Peyer's patch (tissue), 4 donors: Measurements from ENCODE around the gene BRD9. TPM values are rescaled to one million over a fixed set of nuclear protein-coding genes. Genes with fewer than 3 reads are reported as not detected.
A peak's percentile ranks its signal among the peaks of the same experiment; 100 is the strongest.

Experiments used
- DNase-seq, 3 donors: peaks; one replicate each; pipeline ENCODE4 v3.0.0-alpha.2; 2017 to 2019
- H3K27ac ChIP-seq, 4 donors: fragments of 200-600 bp; sonication (generic); one replicate each; pipeline ENCODE4 v1.5.1; 2016 to 2019
- H3K27me3 ChIP-seq, 2 donors: fragments of 200-600 bp; sonication (generic); one replicate each; pipeline ENCODE4 v1.5.1; 2019
- H3K36me3 ChIP-seq, 3 donors: fragments of 200-600 bp; sonication (generic); one replicate each; pipeline ENCODE4 v1.5.1; 2016 to 2019
- H3K4me1 ChIP-seq, 4 donors: fragments of 200-600 bp; sonication (generic); one replicate each; pipeline ENCODE4 v1.5.1; 2016 to 2019
- H3K4me3 ChIP-seq, 4 donors: fragments of 200-600 bp; sonication (generic); 1 replicate in 3 of 4; 2 replicates in 1 of 4; pipeline ENCODE4 v1.5.1; 2016 to 2019; ENCODE audit warnings: mild to moderate bottlenecking in 1 of 4
- H3K9me3 ChIP-seq, 4 donors: fragments of 200-600 bp; sonication (generic); one replicate each; pipeline ENCODE4 v1.5.1; 2016 to 2019; ENCODE audit warnings: mild to moderate bottlenecking in 1 of 4
- POLR2A ChIP-seq, 2 donors: fragments of 450-650 bp; IDR thresholded peaks; one replicate each; pipeline ENCODE4 v1.5.1; 2017; ENCODE audit warnings: antibody characterized with exemption in 2 of 2, mild to moderate bottlenecking in 2 of 2, moderate library complexity in 2 of 2
- total RNA-seq, 4 donors: library from RNA; depleted of rRNA; stranded (reverse); fragments of >200 nt; gene quantifications; one replicate each; pipeline ENCODE4 v1.1.0, GENCODE V29; 2016
- TF ChIP-seq, protein P1 (sequence below), 6 experiments: fragments of 450-650 bp in 4 of 6; fragments of 200-600 bp in 2 of 6; sonication (generic) in 1 of 6; IDR thresholded peaks; one replicate each; pipeline ENCODE4 v1.5.1; 2017 to 2019; ENCODE audit warnings: antibody characterized with exemption in 6 of 6, mild to moderate bottlenecking in 3 of 6, moderate library complexity in 1 of 6

The BRD9 gene
- total RNA-seq, 4 donors from 2014 or later: 36.4 to 90.8 (median 65.4) TPM

DNA sequence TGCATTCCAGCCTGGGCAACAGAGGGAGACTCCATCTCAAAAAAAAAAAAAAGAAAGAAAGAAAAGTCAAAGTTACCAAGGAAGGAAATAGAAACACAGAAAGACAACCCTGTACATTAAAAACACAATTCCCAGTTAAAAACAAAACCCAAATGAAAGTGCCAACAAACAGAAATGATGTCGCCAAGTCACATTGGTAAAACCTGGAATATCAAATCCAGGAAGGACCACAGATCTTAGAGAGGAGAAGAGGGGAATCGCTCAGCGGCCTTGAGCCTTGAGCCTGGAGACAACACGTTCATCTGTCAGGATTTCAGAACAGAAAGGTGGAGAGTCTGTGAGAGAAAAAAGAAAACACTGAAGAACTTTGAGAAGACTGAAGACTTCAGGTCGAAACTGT, 40.6 kb downstream of the BRD9 start:
- Histone ChIP-seq H3K4me3 (no peak overlapping the region), H3K27me3 (no peaks in the 10 kb centered on the region), H3K36me3 (no peaks in the 10 kb centered on the region), H3K4me1 (no peaks in the 10 kb centered on the region), H3K9me3 (no peaks in the 10 kb centered on the region), H3K27ac (no peak overlapping the region)
- TF ChIP-seq POLR2A (IDR thresholded peaks at IDR 0.05): no peak
- TF ChIP-seq, protein P1, sequence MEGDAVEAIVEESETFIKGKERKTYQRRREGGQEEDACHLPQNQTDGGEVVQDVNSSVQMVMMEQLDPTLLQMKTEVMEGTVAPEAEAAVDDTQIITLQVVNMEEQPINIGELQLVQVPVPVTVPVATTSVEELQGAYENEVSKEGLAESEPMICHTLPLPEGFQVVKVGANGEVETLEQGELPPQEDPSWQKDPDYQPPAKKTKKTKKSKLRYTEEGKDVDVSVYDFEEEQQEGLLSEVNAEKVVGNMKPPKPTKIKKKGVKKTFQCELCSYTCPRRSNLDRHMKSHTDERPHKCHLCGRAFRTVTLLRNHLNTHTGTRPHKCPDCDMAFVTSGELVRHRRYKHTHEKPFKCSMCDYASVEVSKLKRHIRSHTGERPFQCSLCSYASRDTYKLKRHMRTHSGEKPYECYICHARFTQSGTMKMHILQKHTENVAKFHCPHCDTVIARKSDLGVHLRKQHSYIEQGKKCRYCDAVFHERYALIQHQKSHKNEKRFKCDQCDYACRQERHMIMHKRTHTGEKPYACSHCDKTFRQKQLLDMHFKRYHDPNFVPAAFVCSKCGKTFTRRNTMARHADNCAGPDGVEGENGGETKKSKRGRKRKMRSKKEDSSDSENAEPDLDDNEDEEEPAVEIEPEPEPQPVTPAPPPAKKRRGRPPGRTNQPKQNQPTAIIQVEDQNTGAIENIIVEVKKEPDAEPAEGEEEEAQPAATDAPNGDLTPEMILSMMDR (IDR thresholded peaks at IDR 0.05): no peak
- no peak for DNase-seq

DNA sequence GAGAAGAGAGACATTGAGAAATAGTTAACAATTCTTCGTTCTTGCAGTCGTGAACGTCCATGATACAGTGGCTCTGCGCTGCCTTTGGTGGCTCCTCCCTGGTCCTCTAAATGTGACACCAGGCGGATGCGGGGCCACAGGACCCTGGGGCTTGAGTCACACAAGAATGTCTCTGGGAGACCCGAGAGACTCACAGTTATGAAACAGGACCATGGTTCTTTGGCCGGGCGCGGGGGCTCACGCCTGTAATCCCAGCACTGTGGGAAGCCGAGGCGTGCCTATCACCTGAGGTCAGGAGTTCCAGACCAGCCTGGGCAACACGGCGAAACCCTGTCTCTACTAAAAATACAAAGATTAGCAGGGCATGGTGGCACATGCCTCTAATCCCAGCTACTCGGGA, 41.0 kb downstream of the BRD9 start:
- TF ChIP-seq POLR2A (IDR thresholded peaks at IDR 0.05): no peak
- TF ChIP-seq, protein P1 (IDR thresholded peaks at IDR 0.05): no peak
- no peak overlapping the region for H3K4me3 ChIP-seq
- no peaks in the 10 kb centered on the region for H3K9me3 ChIP-seq
- no peaks in the 10 kb centered on the region for H3K36me3 ChIP-seq
- H3K27ac ChIP-seq: no peak overlapping the region
- H3K27me3 ChIP-seq: no peaks in the 10 kb centered on the region
- DNase-seq: peak in 2 of 3 donors; percentile 34 to 40
- no peaks in the 10 kb centered on the region for H3K4me1 ChIP-seq

DNA sequence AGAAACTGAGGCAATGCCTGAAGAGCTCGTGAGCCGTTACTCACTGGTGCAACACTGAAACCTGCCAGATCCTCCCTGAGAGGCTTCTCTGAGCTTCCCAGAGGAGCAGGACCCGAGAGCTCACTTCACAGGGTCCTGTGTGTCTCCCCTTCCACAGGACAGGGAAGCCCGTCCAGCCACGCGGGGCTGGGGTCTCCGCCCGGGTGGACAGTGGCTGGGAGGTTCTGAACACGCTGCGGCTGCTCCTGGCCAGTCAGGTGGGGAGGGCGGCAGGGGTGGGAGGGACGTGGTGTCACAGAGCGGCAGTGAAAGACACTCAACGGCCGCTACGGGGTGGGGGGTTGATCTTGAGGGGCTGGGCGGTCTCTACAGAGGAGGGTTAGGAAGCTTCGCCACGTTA, 41.5 kb downstream of the BRD9 start:
- DNase-seq: peak in 2 of 3 donors; percentile 42 to 48
- no peaks in the 10 kb centered on the region for H3K27me3 ChIP-seq

DNA sequence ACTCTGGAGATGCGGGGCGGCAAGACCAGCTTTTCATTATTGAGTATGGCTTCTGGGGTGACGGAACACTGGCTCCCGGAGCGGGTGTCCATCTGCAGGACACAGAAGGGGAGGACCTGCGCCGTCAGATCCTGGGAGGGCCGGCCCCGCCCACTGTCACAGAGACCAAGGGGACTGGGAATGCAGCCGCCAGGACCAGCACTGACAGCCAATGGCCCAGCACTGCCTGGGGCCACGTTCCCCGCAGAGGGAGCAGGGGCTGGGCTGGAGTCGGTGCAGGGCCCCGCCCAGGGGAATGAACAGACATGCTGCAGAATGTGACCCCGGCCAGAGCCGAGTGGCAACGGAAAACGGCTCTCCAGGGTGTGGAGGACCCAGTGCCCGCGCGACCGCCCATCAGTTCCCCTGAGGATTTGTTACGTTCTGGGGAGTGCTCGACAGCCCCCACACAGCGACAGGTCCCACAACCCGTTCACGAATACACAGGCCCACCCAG, 42.0 kb downstream of the BRD9 start, which contains the start of gene ZDHHC11:
ZDHHC11 (minus strand) TSS at position 476 of the 496 bp plus-strand sequence; CDS start at position 92, 384 bp downstream.
- TF ChIP-seq, protein P1 (IDR thresholded peaks at IDR 0.05): no peak
- TF ChIP-seq POLR2A (IDR thresholded peaks at IDR 0.05): no peak
- H3K9me3 ChIP-seq: no peaks in the 10 kb centered on the region
- DNase-seq: peak in 2 of 3 donors; percentile 45 to 56
- H3K36me3 ChIP-seq: no peaks in the 10 kb centered on the region
- no peaks in the 10 kb centered on the region for H3K27me3 ChIP-seq
- no peak within 1 kb of the TSS for H3K27ac ChIP-seq
- peak within 1 kb of the TSS in 1 of 4 donors; percentile 30 for H3K4me3 ChIP-seq
- H3K4me1 ChIP-seq: no peaks in the 10 kb centered on the region

More for the DNA sequence above, 41.5 kb downstream of the BRD9 start:
- H3K36me3 ChIP-seq: no peaks in the 10 kb centered on the region
- no peaks in the 10 kb centered on the region for H3K4me1 ChIP-seq
- no peaks in the 10 kb centered on the region for H3K9me3 ChIP-seq
- H3K27ac ChIP-seq: no peak overlapping the region
- no peak for TF ChIP-seq POLR2A (IDR thresholded peaks at IDR 0.05)
- TF ChIP-seq, protein P1 (IDR thresholded peaks at IDR 0.05): no peak
- H3K4me3 ChIP-seq: no peak overlapping the region

DNA sequence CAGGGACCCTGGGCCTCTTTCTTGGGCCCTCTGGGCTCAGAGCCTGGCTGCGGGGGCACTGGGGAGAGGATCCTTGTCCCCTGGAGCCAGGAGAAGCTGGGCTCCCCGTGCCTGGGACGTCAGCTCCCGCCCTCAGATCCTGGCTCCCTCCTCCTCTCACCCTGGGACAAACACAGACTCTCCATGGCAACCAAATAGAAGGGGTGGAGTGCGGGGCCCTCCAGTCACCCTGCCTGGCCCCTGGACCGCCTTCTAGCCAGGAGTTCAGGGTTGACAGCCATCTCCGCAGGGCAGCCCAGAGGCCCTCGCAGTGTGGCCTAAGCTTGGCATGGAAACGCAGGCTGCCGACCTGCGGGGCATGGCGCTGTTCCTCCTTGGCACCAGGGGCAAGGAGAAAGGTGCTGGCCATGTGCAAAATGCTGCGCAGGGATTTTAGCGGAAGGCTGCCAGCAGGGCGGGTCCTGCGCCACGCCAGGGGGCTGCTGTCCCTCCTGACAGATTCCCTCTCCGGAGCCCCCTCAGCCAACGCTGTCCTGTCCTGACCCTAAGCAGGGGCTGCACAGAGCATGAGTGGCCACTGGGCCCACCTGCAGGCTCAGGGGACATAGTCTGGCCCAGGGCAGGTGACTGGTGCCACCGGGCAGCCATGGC, 42.8 kb downstream of the BRD9 start:
- Histone ChIP-seq H3K4me3 (peak overlapping the region in 1 of 4 donors; percentile 30), H3K4me1 (no peaks in the 10 kb centered on the region), H3K9me3 (no peaks in the 10 kb centered on the region), H3K27me3 (no peaks in the 10 kb centered on the region), H3K27ac (no peak overlapping the region), H3K36me3 (no peaks in the 10 kb centered on the region)
- peak in 2 of 3 donors; percentile 46 to 60 for DNase-seq
- TF ChIP-seq POLR2A (IDR thresholded peaks at IDR 0.05): no peak
- TF ChIP-seq, protein P1 (IDR thresholded peaks at IDR 0.05): no peak
